ENCODE data around the gene BFSP2.

BFSP2 gene

GRCh38 chr3:133400006-133400515, at the start of gene BFSP2:
Gene BFSP2, plus strand, starts transcription at chr3:133400056. Its CDS starts 28 bp downstream, at chr3:133400084.
- no peak for DNase-seq

GRCh38 chr3:133354721-133355120, 45.1 kb upstream of the BFSP2 start:
- no peak for DNase-seq

- no peak for DNase-seq
These were observed 39.4 kb upstream of the BFSP2 start for GRCh38 chr3:133360476-133360875.

GRCh38 chr3:133361011-133361410, 38.8 kb upstream of the BFSP2 start:
- DNase-seq: no peak

GRCh38 chr3:133361435-133361834, 38.4 kb upstream of the BFSP2 start:
- DNase-seq: no peak

- no peak for DNase-seq
These were observed 37.3 kb upstream of the BFSP2 start for GRCh38 chr3:133362539-133362938.

- DNase-seq: no peak
These were observed 35.2 kb upstream of the BFSP2 start for GRCh38 chr3:133364704-133365103.

- DNase-seq: no peak
These were observed 32.9 kb upstream of the BFSP2 start for GRCh38 chr3:133366921-133367320.

GRCh38 chr3:133367403-133367802, 32.5 kb upstream of the BFSP2 start:
- DNase-seq: no peak

GRCh38 chr3:133367956-133368355, 31.9 kb upstream of the BFSP2 start:
- no peak for DNase-seq

- no peak for DNase-seq
These were observed 31.3 kb upstream of the BFSP2 start for GRCh38 chr3:133368371-133369067.

- DNase-seq: no peak
These were observed 30.8 kb upstream of the BFSP2 start for GRCh38 chr3:133369068-133369440.

- DNase-seq: no peak
These were observed 28.7 kb upstream of the BFSP2 start for GRCh38 chr3:133371181-133371580.

GRCh38 chr3:133371676-133372075, 28.2 kb upstream of the BFSP2 start:
- no peak for DNase-seq

GRCh38 chr3:133374708-133375402, 25.0 kb upstream of the BFSP2 start:
- no peak for DNase-seq

GRCh38 chr3:133375403-133375745, 24.5 kb upstream of the BFSP2 start:
- DNase-seq: no peak

- no peak for DNase-seq
These were observed 23.0 kb upstream of the BFSP2 start for GRCh38 chr3:133376810-133377209.

- DNase-seq: no peak
These were observed 22.5 kb upstream of the BFSP2 start for GRCh38 chr3:133377396-133377795.

- DNase-seq: no peak
These were observed 19.9 kb upstream of the BFSP2 start for GRCh38 chr3:133379926-133380325.

- DNase-seq: no peak
These were observed 19.2 kb upstream of the BFSP2 start for GRCh38 chr3:133380481-133381225.

GRCh38 chr3:133381346-133382109, 18.3 kb upstream of the BFSP2 start:
- no peak for DNase-seq

GRCh38 chr3:133383175-133383574, 16.7 kb upstream of the BFSP2 start:
- no peak for DNase-seq

GRCh38 chr3:133383741-133384140, 16.1 kb upstream of the BFSP2 start:
- no peak for DNase-seq

Measured in T1000 (cell line).